H9 (cell line): ENCODE data around the gene SGF29. TPM values are rescaled to one million over a fixed set of nuclear protein-coding genes. Genes with fewer than 3 reads are reported as not detected.

ENCODE experiments used
- DNase-seq: peaks from one replicate; pipeline ENCODE4 v3.0.0-alpha.2; 2017
- H2AFZ ChIP-seq: one replicate; pipeline ENCODE4 v1.6.1; 2013; ENCODE audit warnings: mild to moderate bottlenecking, low read length, control low read depth, moderate library complexity
- H2AK5ac ChIP-seq: 2 replicates; pipeline ENCODE4 v1.6.1; 2013; ENCODE audit warnings: low read length, control low read depth, mixed read lengths; ENCODE audit not compliant: insufficient read length
- H2BK120ac ChIP-seq: one replicate; pipeline ENCODE4 v1.6.1; 2013; ENCODE audit warnings: low read depth, mild to moderate bottlenecking, low read length, control low read depth, inconsistent platforms; ENCODE audit not compliant: poor library complexity, severe bottlenecking
- H2BK12ac ChIP-seq: 2 replicates; pipeline ENCODE4 v1.6.1; 2013; ENCODE audit warnings: low read length, control low read depth, mixed read lengths, low read depth; ENCODE audit not compliant: insufficient read length
- H2BK15ac ChIP-seq: 2 replicates; pipeline ENCODE4 v1.6.1; 2013; ENCODE audit warnings: low read depth, low read length, control low read depth
- H2BK20ac ChIP-seq: one replicate; pipeline ENCODE4 v1.6.1; 2013; ENCODE audit warnings: low read depth, mild to moderate bottlenecking, low read length, control low read depth, inconsistent platforms; ENCODE audit not compliant: poor library complexity, severe bottlenecking
- H2BK5ac ChIP-seq: 2 replicates; pipeline ENCODE4 v1.6.1; 2013; ENCODE audit warnings: low read length, control low read depth, mixed read lengths; ENCODE audit not compliant: insufficient read length
- H3K14ac ChIP-seq: 2 replicates; pipeline ENCODE4 v1.6.1; 2013; ENCODE audit warnings: low read length, control low read depth; ENCODE audit not compliant: insufficient read depth
- H3K18ac ChIP-seq: 2 replicates; pipeline ENCODE4 v1.6.1; 2013; ENCODE audit warnings: low read depth, mild to moderate bottlenecking, mixed read lengths, low read length, control low read depth; ENCODE audit not compliant: insufficient read length
- H3K23ac ChIP-seq: 2 replicates; pipeline ENCODE4 v1.6.1; 2013; ENCODE audit warnings: low read length, control low read depth, mixed read lengths, low read depth; ENCODE audit not compliant: insufficient read length
- H3K23me2 ChIP-seq: 2 replicates; pipeline ENCODE4 v1.6.1; 2013; ENCODE audit warnings: low read depth, mild to moderate bottlenecking, mixed read lengths, low read length, control low read depth; ENCODE audit not compliant: insufficient read length, poor library complexity, severe bottlenecking
- H3K27ac ChIP-seq: 2 replicates; pipeline ENCODE4 v1.5.1; 2013; ENCODE audit warnings: low read length, control low read depth, mixed read lengths, low read depth; ENCODE audit not compliant: insufficient read length
- H3K27me3 ChIP-seq: 2 replicates; pipeline ENCODE4 v1.6.1; 2013; ENCODE audit warnings: low read length, control low read depth, inconsistent platforms; ENCODE audit not compliant: insufficient read depth
- H3K4ac ChIP-seq: 2 replicates; pipeline ENCODE4 v1.6.1; 2013; ENCODE audit warnings: low read depth, mild to moderate bottlenecking, control low read depth, inconsistent platforms, low read length, moderate library complexity
- H3K4me1 ChIP-seq: 2 replicates; pipeline ENCODE4 v1.6.1; 2013; ENCODE audit warnings: low read length, control low read depth, inconsistent platforms; ENCODE audit not compliant: insufficient read depth
- H3K4me2 ChIP-seq: 2 replicates; pipeline ENCODE4 v1.6.1; 2013; ENCODE audit warnings: low read length, control low read depth, mixed read lengths; ENCODE audit not compliant: insufficient read length, insufficient read depth
- H3K56ac ChIP-seq: 2 replicates; pipeline ENCODE4 v1.6.1; 2013; ENCODE audit warnings: low read depth, mild to moderate bottlenecking, mixed read lengths, low read length, control low read depth; ENCODE audit not compliant: insufficient read length
- H3K79me1 ChIP-seq: 2 replicates; pipeline ENCODE4 v1.6.1; 2013; ENCODE audit warnings: low read depth, mild to moderate bottlenecking, moderate library complexity, low read length, control low read depth, inconsistent platforms; ENCODE audit not compliant: insufficient read depth, poor library complexity, severe bottlenecking
- H3K79me2 ChIP-seq: 2 replicates; pipeline ENCODE4 v1.6.1; 2013; ENCODE audit warnings: low read length, control low read depth, inconsistent platforms; ENCODE audit not compliant: insufficient read depth
- H3K9ac ChIP-seq: 2 replicates; pipeline ENCODE4 v1.6.1; 2013; ENCODE audit warnings: low read length, control low read depth, mixed read lengths; ENCODE audit not compliant: insufficient read length; ENCODE audit errors: extremely low read depth
- H3K9me3 ChIP-seq: one replicate; pipeline ENCODE4 v1.6.1; 2013; ENCODE audit warnings: low read depth, low read length, inconsistent platforms; ENCODE audit not compliant: control insufficient read depth
- H3T11ph ChIP-seq: one replicate; pipeline ENCODE4 v1.6.1; 2013; ENCODE audit warnings: mild to moderate bottlenecking, low read length, control low read depth, inconsistent platforms
- H4K20me1 ChIP-seq: one replicate; pipeline ENCODE4 v1.6.1; 2013; ENCODE audit not compliant: control insufficient read depth, insufficient read length, insufficient read depth
- H4K5ac ChIP-seq: 2 replicates; pipeline ENCODE4 v1.6.1; 2013; ENCODE audit warnings: low read depth, mild to moderate bottlenecking, mixed read lengths, low read length, control low read depth; ENCODE audit not compliant: insufficient read length
- H4K8ac ChIP-seq: replicated peaks from 2 replicates; pipeline ENCODE4 v1.6.1; 2013; ENCODE audit warnings: low read length, control low read depth, mixed read lengths, low read depth; ENCODE audit not compliant: insufficient read length
- H4K91ac ChIP-seq: 2 replicates; pipeline ENCODE4 v1.6.1; 2013; ENCODE audit warnings: low read depth, mild to moderate bottlenecking, moderate library complexity, mixed read lengths, low read length, control low read depth; ENCODE audit not compliant: insufficient read length
- H3K27ac Mint-ChIP-seq, 3 experiments: 2 replicates in 2 of 3; 3 replicates in 1 of 3; pipeline ENCODE4 v1.8.0; 2020 to 2021; ENCODE audit warnings: mixed read lengths in 3 of 3, mild to moderate bottlenecking in 1 of 3, moderate library complexity in 1 of 3
- H3K27me3 Mint-ChIP-seq: 2 replicates; pipeline ENCODE4 v1.8.0; 2021; ENCODE audit warnings: low read depth, mild to moderate bottlenecking, moderate library complexity, mixed read lengths
- H3K36me3 Mint-ChIP-seq, 3 experiments: 2 replicates in 2 of 3; 3 replicates in 1 of 3; pipeline ENCODE4 v1.8.0; 2020 to 2021; ENCODE audit warnings: low read depth in 3 of 3, mixed read lengths in 3 of 3; ENCODE audit not compliant: insufficient read depth in 1 of 3
- H3K4me1 Mint-ChIP-seq, 2 experiments: 2 replicates each; pipeline ENCODE4 v1.8.0; 2020; ENCODE audit warnings: mixed read lengths in 2 of 2
- H3K4me3 Mint-ChIP-seq, 2 experiments: 2 replicates in 1 of 2; 3 replicates in 1 of 2; pipeline ENCODE4 v1.8.0; 2020 to 2021; ENCODE audit warnings: mild to moderate bottlenecking in 2 of 2, mixed read lengths in 2 of 2, moderate library complexity in 1 of 2
- H3K9me3 Mint-ChIP-seq, 2 experiments: 2 replicates in 1 of 2; 3 replicates in 1 of 2; pipeline ENCODE4 v1.8.0; 2020; ENCODE audit warnings: mild to moderate bottlenecking in 2 of 2, mixed read lengths in 2 of 2, moderate library complexity in 1 of 2
- WGBS: extraction: QIAGEN DNeasy Blood & Tissue Kit; methylation state at CpG from one replicate; pipeline ENCODE4 v1.1.7; 2013; ENCODE audit warnings: missing lambda C conversion rate, low lambda C conversion rate, mixed read lengths; ENCODE audit not compliant: insufficient read length; ENCODE audit errors: extremely low coverage; 5-methylcytosine and 5-hydroxymethylcytosine counted together
- total RNA-seq: library from RNA; stranded (reverse); gene quantifications from 2 replicates; pipeline ENCODE4 v1.2.1, GENCODE V29; 2021
- TF ChIP-seq, protein P1 (sequence below): fragments of 200-600 bp; sonication (generic); conservative IDR thresholded peaks from 3 replicates; pipeline ENCODE4 v1.8.0; 2021; ENCODE audit warnings: antibody characterized with exemption, mild to moderate bottlenecking

Gene SGF29
- total RNA-seq, 1 experiment from 2014 or later = 24.8 TPM

DNA sequence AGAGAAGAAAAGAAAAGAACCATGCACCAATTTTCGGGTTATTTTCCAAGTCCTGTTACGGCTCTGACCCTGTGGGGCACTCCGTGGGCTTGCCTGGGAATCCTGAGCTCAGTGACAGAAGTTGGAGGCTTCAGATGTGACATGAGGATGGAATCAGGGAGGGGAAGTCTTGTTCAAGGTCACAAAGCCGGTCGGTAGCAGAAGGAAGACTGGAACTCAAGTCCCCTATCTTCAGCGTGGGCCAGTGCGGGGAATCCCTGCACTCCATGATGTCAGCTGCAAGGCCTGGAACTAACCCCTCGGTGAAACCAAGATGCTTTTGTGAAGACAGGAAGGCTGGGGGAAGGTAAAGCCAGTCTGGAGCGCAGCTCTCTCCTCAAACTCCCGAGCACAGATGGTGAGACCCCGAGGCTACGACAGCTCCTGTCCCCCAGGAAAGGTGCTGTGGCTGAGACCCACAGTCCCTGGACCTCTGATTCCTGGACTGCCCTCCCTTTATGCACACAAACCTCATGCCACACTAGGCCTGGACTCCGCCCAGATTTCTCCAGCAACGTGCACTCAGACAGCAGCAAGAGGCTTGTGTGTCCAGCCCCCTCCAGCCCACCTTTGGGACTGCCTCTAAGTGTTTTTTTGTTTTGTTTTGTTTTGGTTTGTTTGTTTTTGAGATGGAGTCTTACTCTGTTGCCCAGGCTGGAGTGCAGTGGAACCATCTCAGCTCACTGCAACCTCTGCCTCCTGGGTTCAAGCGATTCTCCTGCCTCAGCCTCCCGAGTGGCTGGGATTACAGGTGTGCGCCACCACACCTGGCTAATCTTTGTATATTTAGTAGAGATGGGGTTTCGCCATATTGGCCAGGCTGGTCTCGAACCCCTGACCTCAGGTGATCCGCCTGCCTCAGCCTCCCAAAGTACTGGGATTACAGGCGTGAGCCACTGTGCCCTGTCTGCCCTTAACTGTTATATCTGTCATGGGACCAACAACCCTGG, 41.6 kb upstream of the SGF29 start:
- H3K4me1 ChIP-seq = no peaks in the 10 kb centered on the region
- DNase-seq = no peak
- no peak overlapping the region; a peak in 1 of 7 replicates for H3K27ac Mint-ChIP-seq
- no peak overlapping the region for H3K4me2 ChIP-seq
- H4K91ac ChIP-seq = no peak overlapping the region
- H3K9ac ChIP-seq = no peak overlapping the region
- H3K23ac ChIP-seq = no peak overlapping the region
- no peak overlapping the region for H3K18ac ChIP-seq
- H3K4me1 Mint-ChIP-seq = 0 out of 4 replicates have a peak, but pooled peaks cover 0 to 2% of the 10 kb centered on the region in 2 experiments
- H3K23me2 ChIP-seq = no peaks in the 10 kb centered on the region
- no peak overlapping the region for H2AFZ ChIP-seq
- no peak overlapping the region for H3K4ac ChIP-seq
- H3K9me3 ChIP-seq = no peaks in the 10 kb centered on the region
- H2BK20ac ChIP-seq = no peak overlapping the region
- peaks cover 2% of the 10 kb centered on the region for H3K27me3 Mint-ChIP-seq
- no peaks in the 10 kb centered on the region for H4K20me1 ChIP-seq
- no peak overlapping the region for H2BK120ac ChIP-seq
- H3K56ac ChIP-seq = no peak overlapping the region
- no peaks in the 10 kb centered on the region for H3K79me1 ChIP-seq
- no peak overlapping the region for H2BK12ac ChIP-seq
- no peaks in the 10 kb centered on the region for H3K9me3 Mint-ChIP-seq
- no peak overlapping the region for H3K27ac ChIP-seq
- no CpG with 5 or more reads among the region's 21 CpGs for WGBS
- H3T11ph ChIP-seq = no peak overlapping the region
- H4K8ac ChIP-seq = no peak overlapping the region
- no peak overlapping the region for H2BK15ac ChIP-seq
- H2AK5ac ChIP-seq = no peak overlapping the region
- TF ChIP-seq, protein P1, sequence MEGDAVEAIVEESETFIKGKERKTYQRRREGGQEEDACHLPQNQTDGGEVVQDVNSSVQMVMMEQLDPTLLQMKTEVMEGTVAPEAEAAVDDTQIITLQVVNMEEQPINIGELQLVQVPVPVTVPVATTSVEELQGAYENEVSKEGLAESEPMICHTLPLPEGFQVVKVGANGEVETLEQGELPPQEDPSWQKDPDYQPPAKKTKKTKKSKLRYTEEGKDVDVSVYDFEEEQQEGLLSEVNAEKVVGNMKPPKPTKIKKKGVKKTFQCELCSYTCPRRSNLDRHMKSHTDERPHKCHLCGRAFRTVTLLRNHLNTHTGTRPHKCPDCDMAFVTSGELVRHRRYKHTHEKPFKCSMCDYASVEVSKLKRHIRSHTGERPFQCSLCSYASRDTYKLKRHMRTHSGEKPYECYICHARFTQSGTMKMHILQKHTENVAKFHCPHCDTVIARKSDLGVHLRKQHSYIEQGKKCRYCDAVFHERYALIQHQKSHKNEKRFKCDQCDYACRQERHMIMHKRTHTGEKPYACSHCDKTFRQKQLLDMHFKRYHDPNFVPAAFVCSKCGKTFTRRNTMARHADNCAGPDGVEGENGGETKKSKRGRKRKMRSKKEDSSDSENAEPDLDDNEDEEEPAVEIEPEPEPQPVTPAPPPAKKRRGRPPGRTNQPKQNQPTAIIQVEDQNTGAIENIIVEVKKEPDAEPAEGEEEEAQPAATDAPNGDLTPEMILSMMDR = no peak
- no peak overlapping the region for H3K4me3 Mint-ChIP-seq
- H3K14ac ChIP-seq = no peak overlapping the region; the same call in 1 of the 2 replicates
- no peaks in the 10 kb centered on the region for H3K79me2 ChIP-seq
- no peaks in the 10 kb centered on the region for H3K27me3 ChIP-seq
- H4K5ac ChIP-seq = no peak overlapping the region
- H3K36me3 Mint-ChIP-seq = no peaks in the 10 kb centered on the region
- H2BK5ac ChIP-seq = no peak overlapping the region
